Measurements from ENCODE around the gene PRM2.

DNA sequence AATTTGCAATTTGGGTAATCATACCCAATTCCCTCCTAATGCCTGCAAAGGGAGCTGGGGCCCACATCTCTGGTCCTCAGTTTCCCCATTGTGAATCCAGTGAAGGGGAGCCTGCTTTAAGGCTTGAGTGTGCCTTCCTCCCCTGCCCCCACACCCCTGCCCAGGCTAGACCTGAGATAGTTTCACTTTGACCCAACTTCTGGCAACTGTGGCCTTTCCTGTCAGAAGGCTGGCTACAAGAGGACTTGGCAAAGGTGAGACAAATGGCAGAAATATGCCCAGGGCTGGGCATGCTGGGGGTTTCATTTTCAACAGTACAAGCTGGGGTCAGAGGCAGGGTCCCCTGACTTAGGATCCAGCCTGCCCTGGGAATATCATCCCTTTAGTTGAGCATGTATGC is 30.3 kb downstream of the PRM2 start:
- TF ChIP-seq OSR1 (CRISPR knock-in tag; IDR thresholded peaks at IDR 0.05) (no peak), ISL1 (CRISPR knock-in tag; IDR thresholded peaks at IDR 0.05) (no peak), ZNF565 (CRISPR knock-in tag; conservative IDR thresholded peaks at IDR 0.05; ENCODE audit: low read depth) (no peak), ZNF8 (CRISPR knock-in tag; IDR thresholded peaks at IDR 0.05) (no peak), RARB (CRISPR knock-in tag; IDR thresholded peaks at IDR 0.05) (no peak)
- TF ChIP-seq, protein P1, sequence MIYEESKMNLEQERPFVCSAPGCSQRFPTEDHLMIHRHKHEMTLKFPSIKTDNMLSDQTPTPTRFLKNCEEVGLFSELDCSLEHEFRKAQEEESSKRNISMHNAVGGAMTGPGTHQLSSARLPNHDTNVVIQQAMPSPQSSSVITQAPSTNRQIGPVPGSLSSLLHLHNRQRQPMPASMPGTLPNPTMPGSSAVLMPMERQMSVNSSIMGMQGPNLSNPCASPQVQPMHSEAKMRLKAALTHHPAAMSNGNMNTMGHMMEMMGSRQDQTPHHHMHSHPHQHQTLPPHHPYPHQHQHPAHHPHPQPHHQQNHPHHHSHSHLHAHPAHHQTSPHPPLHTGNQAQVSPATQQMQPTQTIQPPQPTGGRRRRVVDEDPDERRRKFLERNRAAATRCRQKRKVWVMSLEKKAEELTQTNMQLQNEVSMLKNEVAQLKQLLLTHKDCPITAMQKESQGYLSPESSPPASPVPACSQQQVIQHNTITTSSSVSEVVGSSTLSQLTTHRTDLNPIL (CRISPR knock-in tag; IDR thresholded peaks at IDR 0.05; ENCODE audit: low read depth), result no peak
- TF ChIP-seq, protein P2, sequence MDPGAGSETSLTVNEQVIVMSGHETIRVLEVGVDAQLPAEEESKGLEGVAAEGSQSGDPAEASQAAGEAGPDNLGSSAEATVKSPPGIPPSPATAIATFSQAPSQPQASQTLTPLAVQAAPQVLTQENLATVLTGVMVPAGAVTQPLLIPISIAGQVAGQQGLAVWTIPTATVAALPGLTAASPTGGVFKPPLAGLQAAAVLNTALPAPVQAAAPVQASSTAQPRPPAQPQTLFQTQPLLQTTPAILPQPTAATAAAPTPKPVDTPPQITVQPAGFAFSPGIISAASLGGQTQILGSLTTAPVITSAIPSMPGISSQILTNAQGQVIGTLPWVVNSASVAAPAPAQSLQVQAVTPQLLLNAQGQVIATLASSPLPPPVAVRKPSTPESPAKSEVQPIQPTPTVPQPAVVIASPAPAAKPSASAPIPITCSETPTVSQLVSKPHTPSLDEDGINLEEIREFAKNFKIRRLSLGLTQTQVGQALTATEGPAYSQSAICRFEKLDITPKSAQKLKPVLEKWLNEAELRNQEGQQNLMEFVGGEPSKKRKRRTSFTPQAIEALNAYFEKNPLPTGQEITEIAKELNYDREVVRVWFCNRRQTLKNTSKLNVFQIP (CRISPR knock-in tag; IDR thresholded peaks at IDR 0.05; ENCODE audit: borderline replicate concordance, low read depth), result no peak

Data from SK-N-SH treated with all-trans-retinoic acid at 6 μM for 48 hours (cell line).